ENCODE data around the gene KCNA10. TPM values are rescaled to one million over a fixed set of nuclear protein-coding genes. Genes with fewer than 3 reads are reported as not detected.

KCNA10 gene
- total RNA-seq, 2 experiments from 2014 or later: not detected

GRCh38 chr1:110506541-110506940, 12.4 kb downstream of the KCNA10 start:
- ChIA-PET POLR2A (no interaction called here), CTCF (no interaction called here)

GRCh38 chr1:110505596-110505995, 13.4 kb downstream of the KCNA10 start:
- CTCF ChIA-PET: interaction anchor here (1.5 kb wide), 1 partner anchor 10 kb away, joined by 3 read pairs; no protein-coding TSS in a partner anchor
- POLR2A ChIA-PET: no interaction called here

- POLR2A ChIA-PET: no interaction called here
- CTCF ChIA-PET: no interaction called here
Observed at GRCh38 chr1:110504226-110504625, 14.7 kb downstream of the KCNA10 start.

- POLR2A ChIA-PET: no interaction called here
- CTCF ChIA-PET: no interaction called here
Observed at GRCh38 chr1:110503471-110503870, 15.5 kb downstream of the KCNA10 start.

- ChIA-PET POLR2A (no interaction called here), CTCF (interaction anchor here (1.3 kb wide), 1 partner anchor 90 kb away, joined by 3 read pairs; no protein-coding TSS in a partner anchor)
Observed at GRCh38 chr1:110502402-110503151, 16.4 kb downstream of the KCNA10 start.

GRCh38 chr1:110501488-110502132, 17.4 kb downstream of the KCNA10 start:
- CTCF ChIA-PET: interaction anchor here (1.3 kb wide), 1 partner anchor 89 kb away, joined by 3 read pairs; no protein-coding TSS in a partner anchor
- POLR2A ChIA-PET: no interaction called here

- CTCF ChIA-PET: interaction anchor here (0.8 to 1.0 kb wide), 3 partner anchors 38 to 86 kb away, joined by 3 to 4 read pairs (median 3); no protein-coding TSS in a partner anchor
- POLR2A ChIA-PET: no interaction called here
Observed at GRCh38 chr1:110498270-110498669, 20.7 kb downstream of the KCNA10 start.

GRCh38 chr1:110495926-110496600, 22.9 kb downstream of the KCNA10 start:
- ChIA-PET POLR2A (no interaction called here), CTCF (interaction anchor here (0.6 to 3.4 kb wide), 38 partner anchors 9 to 442 kb away, joined by 3 to 26 read pairs (median 3); partner anchors contain the start of genes KCNA2 and KCNC4)

GRCh38 chr1:110494522-110495406, 24.2 kb downstream of the KCNA10 start:
- CTCF ChIA-PET: interaction anchor here (0.6 to 3.4 kb wide), 11 partner anchors 10 to 291 kb away, joined by 3 to 26 read pairs (median 6); partner anchors contain the start of gene KCNC4
- POLR2A ChIA-PET: no interaction called here

GRCh38 chr1:110494036-110494435, 24.9 kb downstream of the KCNA10 start:
- CTCF ChIA-PET: interaction anchor here (1.3 to 3.4 kb wide), 2 partner anchors 34 to 269 kb away, joined by 3 to 22 read pairs; no protein-coding TSS in a partner anchor
- POLR2A ChIA-PET: no interaction called here

- ChIA-PET CTCF (interaction anchor here (0.6 to 1.3 kb wide), 2 partner anchors 100 to 268 kb away, joined by 3 read pairs; no protein-coding TSS in a partner anchor), POLR2A (no interaction called here)
Observed at GRCh38 chr1:110493059-110493699, 25.8 kb downstream of the KCNA10 start.

GRCh38 chr1:110492573-110492972, 26.4 kb downstream of the KCNA10 start:
- ChIA-PET CTCF (interaction anchor here (0.6 to 1.3 kb wide), 3 partner anchors 99 to 320 kb away, joined by 3 read pairs; no protein-coding TSS in a partner anchor), POLR2A (no interaction called here)

GRCh38 chr1:110490791-110491451, 28.1 kb downstream of the KCNA10 start:
- POLR2A ChIA-PET: no interaction called here
- CTCF ChIA-PET: no interaction called here

GRCh38 chr1:110489973-110490542, 28.9 kb downstream of the KCNA10 start:
- ChIA-PET CTCF (no interaction called here), POLR2A (no interaction called here)

GRCh38 chr1:110489406-110489805, 29.6 kb downstream of the KCNA10 start:
- CTCF ChIA-PET: no interaction called here
- POLR2A ChIA-PET: no interaction called here

GRCh38 chr1:110488867-110489266, 30.1 kb downstream of the KCNA10 start:
- ChIA-PET POLR2A (no interaction called here), CTCF (no interaction called here)

- CTCF ChIA-PET: no interaction called here
- POLR2A ChIA-PET: no interaction called here
Observed at GRCh38 chr1:110488161-110488560, 30.8 kb downstream of the KCNA10 start.

GRCh38 chr1:110487726-110488125, 31.2 kb downstream of the KCNA10 start:
- CTCF ChIA-PET: no interaction called here
- POLR2A ChIA-PET: no interaction called here
